ENCODE results near the gene HIF3A. TPM values are rescaled to one million over a fixed set of nuclear protein-coding genes. Genes with fewer than 3 reads are reported as not detected.

The HIF3A gene
- total RNA-seq, 1 donor from 2014 or later, result 55.0 TPM

GRCh38 chr19:46390121-46390858, 93.4 kb downstream of the HIF3A start:
- ATAC-seq (peak; percentile 10), DNase-seq (ENCODE audit: low spot score) (no peak)
- intact Hi-C loops (cut with DNase I), result no loop called here

GRCh38 chr19:46390866-46391265, 94.0 kb downstream of the HIF3A start:
- peak; percentile 61 for ATAC-seq
- no peak for DNase-seq (ENCODE audit: low spot score)
- intact Hi-C loops (cut with DNase I), result no loop called here

GRCh38 chr19:46391296-46392251, 94.7 kb downstream of the HIF3A start:
- ATAC-seq, result no peak
- intact Hi-C loops (cut with DNase I), result no loop called here
- no peak for DNase-seq (ENCODE audit: low spot score)

- DNase-seq (ENCODE audit: low spot score) (no peak), ATAC-seq (peak; percentile 11)
- intact Hi-C loops (cut with DNase I), result no loop called here
Measured at GRCh38 chr19:46392252-46392801, 95.5 kb downstream of the HIF3A start.

GRCh38 chr19:46392837-46393236, 96.0 kb downstream of the HIF3A start:
- intact Hi-C loops (cut with DNase I), result no loop called here
- DNase-seq (ENCODE audit: low spot score) (no peak), ATAC-seq (no peak)

Other genes with a start within 250 kb of the HIF3A start
- gene IGFL3, start 172.4 kb upstream of the HIF3A start, total RNA-seq, result not detected
- gene IGFL2, start 148.8 kb upstream of the HIF3A start, total RNA-seq, result 0.85 TPM
- not detected for gene IGFL1, start 67.3 kb upstream of the HIF3A start, total RNA-seq
- gene PPP5C, start 50.0 kb downstream of the HIF3A start, total RNA-seq, result 46.9 TPM
- gene CCDC8, start 116.5 kb downstream of the HIF3A start, total RNA-seq, result 9.0 TPM
- gene PNMA8C, start 131.9 kb downstream of the HIF3A start, total RNA-seq, result not detected
- gene PNMA8A, start 174.5 kb downstream of the HIF3A start, total RNA-seq, result 9.3 TPM
- 3.6 TPM for gene PNMA8B, start 198.8 kb downstream of the HIF3A start, total RNA-seq